H9 (cell line): Measurements from ENCODE around the gene FAM78B. TPM values are rescaled to one million over a fixed set of nuclear protein-coding genes. Genes with fewer than 3 reads are reported as not detected.

Experiments
- DNase-seq: peaks from one replicate; pipeline ENCODE4 v3.0.0-alpha.2; 2017
- H2AFZ ChIP-seq: one replicate; pipeline ENCODE4 v1.6.1; 2013; ENCODE audit warnings: mild to moderate bottlenecking, low read length, control low read depth, moderate library complexity
- H2AK5ac ChIP-seq: 2 replicates; pipeline ENCODE4 v1.6.1; 2013; ENCODE audit warnings: low read length, control low read depth, mixed read lengths; ENCODE audit not compliant: insufficient read length
- H2BK120ac ChIP-seq: one replicate; pipeline ENCODE4 v1.6.1; 2013; ENCODE audit warnings: low read depth, mild to moderate bottlenecking, low read length, control low read depth, inconsistent platforms; ENCODE audit not compliant: poor library complexity, severe bottlenecking
- H2BK12ac ChIP-seq: 2 replicates; pipeline ENCODE4 v1.6.1; 2013; ENCODE audit warnings: low read length, control low read depth, mixed read lengths, low read depth; ENCODE audit not compliant: insufficient read length
- H2BK15ac ChIP-seq: 2 replicates; pipeline ENCODE4 v1.6.1; 2013; ENCODE audit warnings: low read depth, low read length, control low read depth
- H2BK20ac ChIP-seq: one replicate; pipeline ENCODE4 v1.6.1; 2013; ENCODE audit warnings: low read depth, mild to moderate bottlenecking, low read length, control low read depth, inconsistent platforms; ENCODE audit not compliant: poor library complexity, severe bottlenecking
- H2BK5ac ChIP-seq: 2 replicates; pipeline ENCODE4 v1.6.1; 2013; ENCODE audit warnings: low read length, control low read depth, mixed read lengths; ENCODE audit not compliant: insufficient read length
- H3K14ac ChIP-seq: 2 replicates; pipeline ENCODE4 v1.6.1; 2013; ENCODE audit warnings: low read length, control low read depth; ENCODE audit not compliant: insufficient read depth
- H3K18ac ChIP-seq: 2 replicates; pipeline ENCODE4 v1.6.1; 2013; ENCODE audit warnings: low read depth, mild to moderate bottlenecking, mixed read lengths, low read length, control low read depth; ENCODE audit not compliant: insufficient read length
- H3K23ac ChIP-seq: 2 replicates; pipeline ENCODE4 v1.6.1; 2013; ENCODE audit warnings: low read length, control low read depth, mixed read lengths, low read depth; ENCODE audit not compliant: insufficient read length
- H3K23me2 ChIP-seq: 2 replicates; pipeline ENCODE4 v1.6.1; 2013; ENCODE audit warnings: low read depth, mild to moderate bottlenecking, mixed read lengths, low read length, control low read depth; ENCODE audit not compliant: insufficient read length, poor library complexity, severe bottlenecking
- H3K27ac ChIP-seq: 2 replicates; pipeline ENCODE4 v1.5.1; 2013; ENCODE audit warnings: low read length, control low read depth, mixed read lengths, low read depth; ENCODE audit not compliant: insufficient read length
- H3K27me3 ChIP-seq: 2 replicates; pipeline ENCODE4 v1.6.1; 2013; ENCODE audit warnings: low read length, control low read depth, inconsistent platforms; ENCODE audit not compliant: insufficient read depth
- H3K4ac ChIP-seq: 2 replicates; pipeline ENCODE4 v1.6.1; 2013; ENCODE audit warnings: low read depth, mild to moderate bottlenecking, control low read depth, inconsistent platforms, low read length, moderate library complexity
- H3K4me1 ChIP-seq: 2 replicates; pipeline ENCODE4 v1.6.1; 2013; ENCODE audit warnings: low read length, control low read depth, inconsistent platforms; ENCODE audit not compliant: insufficient read depth
- H3K4me2 ChIP-seq: 2 replicates; pipeline ENCODE4 v1.6.1; 2013; ENCODE audit warnings: low read length, control low read depth, mixed read lengths; ENCODE audit not compliant: insufficient read length, insufficient read depth
- H3K56ac ChIP-seq: 2 replicates; pipeline ENCODE4 v1.6.1; 2013; ENCODE audit warnings: low read depth, mild to moderate bottlenecking, mixed read lengths, low read length, control low read depth; ENCODE audit not compliant: insufficient read length
- H3K79me1 ChIP-seq: 2 replicates; pipeline ENCODE4 v1.6.1; 2013; ENCODE audit warnings: low read depth, mild to moderate bottlenecking, moderate library complexity, low read length, control low read depth, inconsistent platforms; ENCODE audit not compliant: insufficient read depth, poor library complexity, severe bottlenecking
- H3K79me2 ChIP-seq: 2 replicates; pipeline ENCODE4 v1.6.1; 2013; ENCODE audit warnings: low read length, control low read depth, inconsistent platforms; ENCODE audit not compliant: insufficient read depth
- H3K9ac ChIP-seq: 2 replicates; pipeline ENCODE4 v1.6.1; 2013; ENCODE audit warnings: low read length, control low read depth, mixed read lengths; ENCODE audit not compliant: insufficient read length; ENCODE audit errors: extremely low read depth
- H3K9me3 ChIP-seq: one replicate; pipeline ENCODE4 v1.6.1; 2013; ENCODE audit warnings: low read depth, low read length, inconsistent platforms; ENCODE audit not compliant: control insufficient read depth
- H3T11ph ChIP-seq: one replicate; pipeline ENCODE4 v1.6.1; 2013; ENCODE audit warnings: mild to moderate bottlenecking, low read length, control low read depth, inconsistent platforms
- H4K20me1 ChIP-seq: one replicate; pipeline ENCODE4 v1.6.1; 2013; ENCODE audit not compliant: control insufficient read depth, insufficient read length, insufficient read depth
- H4K5ac ChIP-seq: 2 replicates; pipeline ENCODE4 v1.6.1; 2013; ENCODE audit warnings: low read depth, mild to moderate bottlenecking, mixed read lengths, low read length, control low read depth; ENCODE audit not compliant: insufficient read length
- H4K8ac ChIP-seq: replicated peaks from 2 replicates; pipeline ENCODE4 v1.6.1; 2013; ENCODE audit warnings: low read length, control low read depth, mixed read lengths, low read depth; ENCODE audit not compliant: insufficient read length
- H4K91ac ChIP-seq: 2 replicates; pipeline ENCODE4 v1.6.1; 2013; ENCODE audit warnings: low read depth, mild to moderate bottlenecking, moderate library complexity, mixed read lengths, low read length, control low read depth; ENCODE audit not compliant: insufficient read length
- H3K27ac Mint-ChIP-seq, 3 experiments: 2 replicates in 2 of 3; 3 replicates in 1 of 3; pipeline ENCODE4 v1.8.0; 2020 to 2021; ENCODE audit warnings: mixed read lengths in 3 of 3, mild to moderate bottlenecking in 1 of 3, moderate library complexity in 1 of 3
- H3K27me3 Mint-ChIP-seq: 2 replicates; pipeline ENCODE4 v1.8.0; 2021; ENCODE audit warnings: low read depth, mild to moderate bottlenecking, moderate library complexity, mixed read lengths
- H3K36me3 Mint-ChIP-seq, 3 experiments: 2 replicates in 2 of 3; 3 replicates in 1 of 3; pipeline ENCODE4 v1.8.0; 2020 to 2021; ENCODE audit warnings: low read depth in 3 of 3, mixed read lengths in 3 of 3; ENCODE audit not compliant: insufficient read depth in 1 of 3
- H3K4me1 Mint-ChIP-seq, 2 experiments: 2 replicates each; pipeline ENCODE4 v1.8.0; 2020; ENCODE audit warnings: mixed read lengths in 2 of 2
- H3K4me3 Mint-ChIP-seq, 2 experiments: 2 replicates in 1 of 2; 3 replicates in 1 of 2; pipeline ENCODE4 v1.8.0; 2020 to 2021; ENCODE audit warnings: mild to moderate bottlenecking in 2 of 2, mixed read lengths in 2 of 2, moderate library complexity in 1 of 2
- H3K9me3 Mint-ChIP-seq, 2 experiments: 2 replicates in 1 of 2; 3 replicates in 1 of 2; pipeline ENCODE4 v1.8.0; 2020; ENCODE audit warnings: mild to moderate bottlenecking in 2 of 2, mixed read lengths in 2 of 2, moderate library complexity in 1 of 2
- CTCF ChIP-seq: fragments of 200-600 bp; sonication (generic); conservative IDR thresholded peaks from 3 replicates; pipeline ENCODE4 v1.8.0; 2021; ENCODE audit warnings: antibody characterized with exemption, mild to moderate bottlenecking
- whole genome bisulfite sequencing: extraction: QIAGEN DNeasy Blood & Tissue Kit; methylation state at CpG from one replicate; pipeline ENCODE4 v1.1.7; 2013; ENCODE audit warnings: missing lambda C conversion rate, low lambda C conversion rate, mixed read lengths; ENCODE audit not compliant: insufficient read length; ENCODE audit errors: extremely low coverage; 5-methylcytosine and 5-hydroxymethylcytosine counted together
- total RNA-seq: library from RNA; stranded (reverse); gene quantifications from 2 replicates; pipeline ENCODE4 v1.2.1, GENCODE V29; 2021

FAM78B gene
- total RNA-seq, 1 experiment from 2014 or later = 2.3 TPM

- H3K79me1 ChIP-seq = no peaks in the 10 kb centered on the region
- Mint-ChIP-seq H3K36me3 (no peaks in the 10 kb centered on the region), H3K27me3 (peaks cover 2% of the 10 kb centered on the region; the same call in 1 of the 2 replicates), H3K9me3 (no peaks in the 10 kb centered on the region; a peak in 1 of 5 replicates), H3K4me3 (no peak overlapping the region), H3K27ac (no peak overlapping the region), H3K4me1 (peaks cover 11 to 12% of the 10 kb centered on the region in 2 experiments)
- H3K4ac ChIP-seq = no peak overlapping the region
- no peak overlapping the region for H3K23ac ChIP-seq
- no peaks in the 10 kb centered on the region for H3K79me2 ChIP-seq
- H3K56ac ChIP-seq = no peak overlapping the region
- H4K5ac ChIP-seq = no peak overlapping the region
- H4K20me1 ChIP-seq = no peaks in the 10 kb centered on the region
- no peak for TF ChIP-seq CTCF
- H3T11ph ChIP-seq = no peak overlapping the region
- no peak overlapping the region for H3K18ac ChIP-seq
- no peak overlapping the region for H2BK12ac ChIP-seq
- H3K9me3 ChIP-seq = no peaks in the 10 kb centered on the region
- no peak overlapping the region for H4K91ac ChIP-seq
- no peaks in the 10 kb centered on the region for H3K23me2 ChIP-seq
- no peak overlapping the region for H2BK5ac ChIP-seq
- no peaks in the 10 kb centered on the region; the same call in 1 of the 2 replicates for H3K4me1 ChIP-seq
- H3K27me3 ChIP-seq = no peaks in the 10 kb centered on the region
- no CpG with 5 or more reads among the region's 12 CpGs for WGBS
- H2BK15ac ChIP-seq = no peak overlapping the region
- no peak overlapping the region for H3K9ac ChIP-seq
- no peak overlapping the region for H2BK20ac ChIP-seq
- no peak overlapping the region for H3K4me2 ChIP-seq
- H3K27ac ChIP-seq = no peak overlapping the region
- no peak overlapping the region for H2AK5ac ChIP-seq
- DNase-seq = no peak
- no peak overlapping the region for H3K14ac ChIP-seq
- no peak overlapping the region for H4K8ac ChIP-seq
- H2AFZ ChIP-seq = no peak overlapping the region
- H2BK120ac ChIP-seq = no peak overlapping the region
Observed at GRCh38 chr1:166062421-166063070, 104.3 kb downstream of the FAM78B start.
